Immature natural killer cell (primary cell): ENCODE data around the gene TPRX1. TPM values are rescaled to one million over a fixed set of nuclear protein-coding genes. Genes with fewer than 3 reads are reported as not detected.

Source experiments
- DNase-seq, 3 donors: peaks; one replicate each; pipeline ENCODE4 v3.0.0; 2022; ENCODE audit warnings: mixed read lengths in 1 of 3
- H3K27ac Mint-ChIP-seq, 6 donors: one replicate each; pipeline ENCODE4 v1.8.0; 2020; ENCODE audit warnings: mixed read lengths in 6 of 6, mild to moderate bottlenecking in 5 of 6, inconsistent platforms in 4 of 6, moderate library complexity in 3 of 6
- H3K27me3 Mint-ChIP-seq, 3 donors: one replicate each; pipeline ENCODE4 v1.8.0; 2020 to 2021; ENCODE audit warnings: low read depth in 3 of 3, mild to moderate bottlenecking in 3 of 3, mixed read lengths in 3 of 3, moderate library complexity in 3 of 3, inconsistent platforms in 1 of 3
- H3K36me3 Mint-ChIP-seq, 3 donors: one replicate each; pipeline ENCODE4 v1.8.0; 2020; ENCODE audit warnings: mixed read lengths in 3 of 3, inconsistent platforms in 2 of 3, mild to moderate bottlenecking in 2 of 3
- H3K4me1 Mint-ChIP-seq, 2 donors: one replicate each; pipeline ENCODE4 v1.8.0; 2020; ENCODE audit warnings: inconsistent platforms in 2 of 2, mild to moderate bottlenecking in 2 of 2, mixed read lengths in 2 of 2, moderate library complexity in 1 of 2
- H3K4me3 Mint-ChIP-seq, 5 donors: one replicate each; pipeline ENCODE4 v1.8.0; 2020; ENCODE audit warnings: mild to moderate bottlenecking in 5 of 5, mixed read lengths in 5 of 5, inconsistent platforms in 3 of 5, moderate library complexity in 3 of 5
- H3K9me3 Mint-ChIP-seq, 6 donors: one replicate each; pipeline ENCODE4 v1.8.0; 2020; ENCODE audit warnings: mild to moderate bottlenecking in 6 of 6, mixed read lengths in 6 of 6, inconsistent platforms in 4 of 6, moderate library complexity in 3 of 6
- polyA plus RNA-seq, 3 donors: library from polyadenylated mRNA; unstranded; fragments of 300-500 nt; fragmentation: Illumina TruSeq; gene quantifications; one replicate each; pipeline ENCODE4 v1.2.3, GENCODE V29; 2021

Gene TPRX1
- polyA plus RNA-seq, 3 donors from 2014 or later, result not detected

DNA sequence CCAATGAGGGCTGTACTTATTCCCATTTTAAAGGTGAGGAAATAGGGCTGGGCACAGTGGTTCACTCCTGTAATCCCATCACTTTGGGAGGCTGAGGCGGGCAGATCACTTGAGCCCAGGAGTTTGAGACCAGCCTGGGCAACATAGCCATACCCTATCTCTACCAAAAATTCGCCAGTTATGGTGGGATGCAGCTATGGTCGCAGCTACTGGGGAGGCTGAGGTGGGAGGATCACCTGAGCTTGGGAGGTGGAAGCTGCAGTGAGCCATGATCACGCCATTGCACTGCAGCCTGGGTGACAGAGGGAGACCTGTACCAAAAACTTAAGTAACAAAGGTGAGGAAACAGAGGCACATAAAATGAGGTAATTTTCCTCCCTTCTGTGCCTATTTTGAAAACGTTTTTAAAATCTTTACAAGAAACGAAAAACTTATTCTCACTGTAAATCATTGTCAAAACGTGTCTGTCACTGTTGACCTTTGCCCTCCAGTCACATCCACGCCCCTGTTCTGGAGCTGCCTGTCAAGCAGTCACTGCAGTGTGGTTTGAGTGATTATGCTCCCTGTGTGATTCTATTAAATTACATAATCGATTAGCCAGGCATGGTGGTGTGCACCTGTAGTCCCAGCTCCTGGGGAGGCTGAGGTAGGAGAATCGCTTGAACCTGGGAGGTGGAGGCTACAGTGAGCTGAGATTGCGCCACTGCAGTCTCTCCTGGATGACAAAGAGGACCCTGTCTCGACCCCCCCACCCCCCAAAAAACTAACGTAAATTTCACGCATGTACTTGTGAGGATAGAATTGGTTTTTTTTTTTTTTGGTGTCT lies 46.5 kb downstream of the TPRX1 start:
- H3K27me3 Mint-ChIP-seq, result peaks cover 11 to 13% (median 12%) of the 10 kb centered on the region in 3 donors
- DNase-seq, result no peak
- H3K27ac Mint-ChIP-seq, result no peak overlapping the region
- no peak overlapping the region for H3K4me3 Mint-ChIP-seq
- peaks cover 0 to 2% of the 10 kb centered on the region in 2 donors for H3K4me1 Mint-ChIP-seq
- peaks cover 0 to 2% (median 0%) of the 10 kb centered on the region in 6 donors for H3K9me3 Mint-ChIP-seq
- peaks cover 26 to 35% (median 34%) of the 10 kb centered on the region in 3 donors for H3K36me3 Mint-ChIP-seq

- Mint-ChIP-seq H3K27ac (peak overlapping the region in 1 of 6 donors; percentile 64), H3K9me3 (peaks cover 0 to 2% (median 0%) of the 10 kb centered on the region in 6 donors), H3K4me3 (no peak overlapping the region), H3K36me3 (peaks cover 26 to 36% (median 34%) of the 10 kb centered on the region in 3 donors), H3K4me1 (peaks cover 0 to 2% of the 10 kb centered on the region in 2 donors), H3K27me3 (peaks cover 11 to 13% (median 12%) of the 10 kb centered on the region in 3 donors)
- no peak for DNase-seq
These were observed 47.3 kb downstream of the TPRX1 start for GRCh38 chr19:47756953-47757608.

DNA sequence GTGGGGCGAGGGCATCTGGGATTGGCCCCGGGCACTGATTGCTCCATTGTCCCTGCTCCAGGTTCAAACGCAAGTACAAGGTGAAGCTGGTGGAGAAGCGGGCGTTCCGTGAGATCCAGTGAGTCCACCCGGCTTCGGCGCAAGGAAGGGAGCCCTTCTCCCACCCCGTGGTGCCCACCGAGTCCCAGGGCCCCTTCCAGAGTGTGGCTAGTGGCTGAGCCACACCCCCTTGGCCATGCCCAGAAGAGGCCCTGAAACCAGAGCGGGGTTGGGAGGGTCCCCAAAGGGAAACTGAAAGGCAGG lies 47.8 kb downstream of the TPRX1 start:
- Mint-ChIP-seq H3K9me3 (peaks cover 0 to 2% (median 0%) of the 10 kb centered on the region in 6 donors), H3K27me3 (peaks cover 12 to 15% (median 14%) of the 10 kb centered on the region in 3 donors), H3K4me3 (no peak overlapping the region), H3K4me1 (peaks cover 0 to 2% of the 10 kb centered on the region in 2 donors), H3K27ac (no peak overlapping the region), H3K36me3 (peaks cover 26 to 36% (median 34%) of the 10 kb centered on the region in 3 donors)
- no peak for DNase-seq

- no peak overlapping the region for H3K4me3 Mint-ChIP-seq
- H3K36me3 Mint-ChIP-seq, result peaks cover 26 to 36% (median 34%) of the 10 kb centered on the region in 3 donors
- H3K27ac Mint-ChIP-seq, result no peak overlapping the region
- DNase-seq, result no peak
- H3K27me3 Mint-ChIP-seq, result peaks cover 12 to 14% (median 14%) of the 10 kb centered on the region in 3 donors
- H3K9me3 Mint-ChIP-seq, result peaks cover 0 to 2% (median 0%) of the 10 kb centered on the region in 6 donors
- peaks cover 0 to 2% of the 10 kb centered on the region in 2 donors for H3K4me1 Mint-ChIP-seq
These were observed 48.4 kb downstream of the TPRX1 start for GRCh38 chr19:47755762-47756626.

DNA sequence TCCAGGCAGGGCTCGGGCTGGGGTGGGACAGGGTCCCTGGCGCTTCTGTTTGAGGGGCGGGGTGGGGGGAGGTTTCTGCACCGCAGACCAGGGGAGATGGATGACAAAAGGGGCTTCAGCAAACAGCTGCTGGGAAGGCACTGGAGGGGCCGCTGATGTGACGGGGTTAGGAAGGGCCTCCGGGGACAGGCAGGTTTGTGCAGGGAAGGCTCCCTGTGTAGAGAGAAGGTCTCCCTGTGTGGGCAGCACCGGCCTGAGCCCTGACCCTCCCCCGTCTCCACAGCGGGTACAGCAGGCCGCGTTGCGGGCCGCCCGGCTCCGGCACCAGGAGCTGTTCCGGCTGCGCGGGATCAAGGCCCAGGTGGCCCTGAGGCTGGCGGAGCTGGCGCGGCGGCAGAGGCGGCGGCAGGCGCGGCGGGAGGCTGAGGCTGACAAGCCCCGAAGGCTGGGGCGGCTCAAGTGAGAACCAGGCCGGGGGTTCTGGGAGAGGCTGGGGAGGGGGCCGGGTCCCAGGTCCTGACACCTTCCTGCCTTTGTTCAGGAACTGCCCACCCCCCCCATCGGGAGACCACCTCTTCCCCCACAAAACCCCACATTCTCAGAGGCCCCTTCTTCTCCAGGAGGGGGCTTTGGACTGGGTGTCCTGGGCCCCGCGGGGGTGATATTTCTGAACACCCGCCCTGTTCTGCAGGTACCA lies 49.1 kb downstream of the TPRX1 start:
- Mint-ChIP-seq H3K4me3 (no peak overlapping the region), H3K9me3 (peaks cover 0 to 2% (median 0%) of the 10 kb centered on the region in 6 donors), H3K4me1 (peaks cover 0 to 2% of the 10 kb centered on the region in 2 donors), H3K27me3 (peaks cover 11 to 14% (median 12%) of the 10 kb centered on the region in 3 donors), H3K36me3 (peaks cover 26 to 36% (median 34%) of the 10 kb centered on the region in 3 donors), H3K27ac (no peak overlapping the region)
- no peak for DNase-seq

- Mint-ChIP-seq H3K27me3 (peaks cover 10 to 13% (median 12%) of the 10 kb centered on the region in 3 donors), H3K27ac (no peak overlapping the region), H3K4me3 (no peak overlapping the region), H3K9me3 (peaks cover 0 to 2% (median 0%) of the 10 kb centered on the region in 6 donors), H3K4me1 (peaks cover 0 to 3% of the 10 kb centered on the region in 2 donors), H3K36me3 (peaks cover 26 to 36% (median 34%) of the 10 kb centered on the region in 3 donors)
- no peak for DNase-seq
These were observed 49.9 kb downstream of the TPRX1 start for GRCh38 chr19:47754206-47755064.

- Mint-ChIP-seq H3K9me3 (no peaks in the 10 kb centered on the region), H3K4me1 (peaks cover 13 to 14% of the 10 kb centered on the region in 2 donors), H3K27ac (peak overlapping the region in 1 of 6 donors; percentile 28), H3K4me3 (no peak overlapping the region), H3K36me3 (peaks cover 22 to 27% (median 23%) of the 10 kb centered on the region in 3 donors), H3K27me3 (peaks cover 6 to 13% (median 11%) of the 10 kb centered on the region in 3 donors)
- no peak for DNase-seq
These were observed 51.7 kb downstream of the TPRX1 start for GRCh38 chr19:47752440-47753211.

Other genes with a start within 250 kb of the TPRX1 start
- not detected for gene ZNF541, start 231.4 kb downstream of the TPRX1 start, polyA plus RNA-seq
- gene BICRA, start 195.4 kb downstream of the TPRX1 start, polyA plus RNA-seq, result 1 to 10 TPM in 1 of 3 donors, under 1 TPM in 1, not detected in 1; 0.36 to 1.9 TPM
- not detected for gene EHD2, start 91.1 kb downstream of the TPRX1 start, polyA plus RNA-seq
- 100 to 1,000 TPM in 2 of 3 donors, 10 to 100 TPM in 1; 72.0 to 234 (median 101) TPM for gene NOP53, start 59.0 kb downstream of the TPRX1 start, polyA plus RNA-seq
- 100 to 1,000 TPM; 294 to 618 (median 368) TPM for gene SELENOW, start 25.8 kb downstream of the TPRX1 start, polyA plus RNA-seq
- gene CRX, start 17.4 kb upstream of the TPRX1 start, polyA plus RNA-seq, result not detected
- gene TPRX2, start 54.7 kb upstream of the TPRX1 start, polyA plus RNA-seq, result not detected
- gene SULT2A1, start 81.8 kb upstream of the TPRX1 start, polyA plus RNA-seq, result not detected
- gene BSPH1, start 187.6 kb upstream of the TPRX1 start, polyA plus RNA-seq, result not detected
- gene ELSPBP1, start 190.1 kb upstream of the TPRX1 start, polyA plus RNA-seq, result not detected
- gene CABP5, start 239.5 kb upstream of the TPRX1 start, polyA plus RNA-seq, result under 1 TPM in 1 of 3 donors, not detected in 2; 0.69 TPM